GM21515 (cell line): Measurements from ENCODE around the gene CRB1.

Experiments used
- ATAC-seq: cut with Tn5 transposase; IDR thresholded peaks from one replicate; pipeline ENCODE4 v1.9.1; 2021; ENCODE audit not compliant: unreplicated experiment

The CRB1 gene

DNA sequence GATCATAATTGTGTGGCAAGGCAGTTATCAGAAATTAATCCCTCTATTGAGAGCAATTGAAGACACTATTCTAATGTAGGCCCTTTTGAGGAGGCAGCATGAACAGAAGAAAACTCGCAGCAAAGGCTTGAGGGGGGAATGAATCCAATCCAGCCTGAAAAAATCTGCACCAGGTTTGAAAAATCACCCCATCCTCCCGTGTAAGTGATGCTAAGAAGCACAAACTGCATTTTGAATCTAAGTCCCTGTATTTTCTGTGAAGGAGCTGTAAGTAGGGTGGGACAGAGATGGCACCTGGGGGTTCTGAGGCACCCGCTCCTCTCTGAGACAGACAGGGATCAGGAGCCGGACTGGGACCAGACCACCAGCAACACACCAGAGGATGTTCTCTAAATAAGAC is at the start of gene CRB1:
TSS of gene CRB1 (plus strand) at position 241 of the 400 bp plus-strand sequence. CDS start 161 bp downstream, outside the sequence.
- ATAC-seq = no peak

DNA sequence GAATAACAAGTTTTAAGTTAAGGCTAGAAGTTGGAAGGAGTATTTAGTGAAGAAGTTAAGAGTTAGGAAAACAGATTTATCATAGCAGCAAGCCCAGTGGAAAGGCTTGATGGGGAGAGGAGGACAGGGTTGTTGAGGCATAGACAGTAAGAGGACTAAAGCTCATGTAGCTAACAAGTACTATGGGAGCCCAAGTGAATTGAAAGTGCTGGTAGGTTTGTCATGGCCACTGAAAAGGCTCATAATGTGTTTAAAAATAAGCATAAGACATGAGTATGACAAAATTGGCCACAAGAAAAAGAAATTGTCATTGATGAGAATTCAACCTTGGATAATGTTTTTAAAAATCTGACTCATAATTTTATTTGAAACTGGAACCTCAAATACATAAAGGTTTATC is 49.2 kb upstream of the CRB1 start:
- no peak for ATAC-seq

DNA sequence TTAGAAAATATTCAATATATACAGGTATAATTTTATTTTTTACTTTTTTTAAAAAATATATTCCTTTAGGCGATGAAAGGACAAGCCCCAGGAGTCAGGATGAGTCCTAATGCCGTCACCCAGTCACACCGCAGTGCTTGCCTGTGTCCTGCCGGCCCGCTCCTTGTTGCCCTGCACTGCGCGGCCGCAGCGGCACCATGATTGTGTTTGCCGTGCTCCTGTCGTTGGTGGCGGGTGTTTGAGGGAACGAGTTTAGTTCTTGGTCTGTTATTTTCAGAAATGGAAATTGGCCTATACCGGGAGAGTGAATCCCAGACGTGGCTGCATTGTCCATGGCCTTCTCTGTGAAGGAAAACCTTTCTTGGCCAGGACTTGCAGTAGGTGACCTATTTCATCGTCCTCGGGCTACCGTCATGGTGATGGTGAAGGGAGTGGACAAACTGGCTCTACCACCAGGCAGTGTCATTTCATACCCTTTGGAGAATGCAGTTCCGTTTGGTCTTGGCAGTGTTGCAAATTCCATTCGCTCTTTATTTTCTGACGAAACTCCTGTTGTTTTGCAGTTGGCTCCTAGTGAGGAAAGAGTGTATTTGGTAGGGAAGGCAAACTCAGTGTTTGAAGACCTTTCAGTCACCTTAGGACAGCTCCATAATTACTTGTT is 45.9 kb upstream of the CRB1 start:
- ATAC-seq = no peak

DNA sequence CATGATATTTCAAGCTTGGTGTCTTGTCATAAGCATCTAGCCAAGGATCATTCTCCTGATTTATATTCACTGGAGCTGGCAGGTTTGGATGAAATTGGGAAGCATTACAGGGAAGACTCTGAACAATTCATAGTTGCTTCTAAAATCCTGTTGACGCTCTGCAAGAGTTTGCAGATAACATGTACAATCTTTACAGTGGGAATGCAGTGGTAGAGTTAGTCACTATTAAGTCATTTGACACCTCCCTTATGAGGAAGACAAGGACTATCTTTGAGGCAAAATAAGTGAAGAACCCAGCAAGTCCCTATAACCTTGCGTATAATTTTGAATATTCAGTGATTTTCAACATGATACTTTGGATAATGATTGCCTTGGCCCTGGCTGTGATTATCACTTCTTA is 45.3 kb upstream of the CRB1 start:
- ATAC-seq = no peak

DNA sequence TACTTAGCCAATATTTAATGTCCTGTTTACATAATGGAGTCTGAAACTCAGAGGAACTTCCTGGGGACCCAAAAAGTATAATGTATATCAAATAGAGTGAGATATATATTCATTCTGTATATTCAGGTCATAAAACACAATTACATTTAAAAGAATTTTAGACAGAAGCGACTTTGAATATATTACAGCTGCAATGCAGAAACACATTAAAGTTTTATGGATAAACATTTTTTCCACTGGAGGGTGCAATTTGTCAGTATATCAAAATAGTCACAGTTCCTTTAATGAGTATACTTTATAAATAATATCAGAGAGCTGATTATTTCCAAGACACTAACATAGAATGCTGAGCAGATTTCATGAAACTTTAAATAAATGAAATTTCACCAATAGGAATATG is 43.9 kb upstream of the CRB1 start:
- no peak for ATAC-seq

DNA sequence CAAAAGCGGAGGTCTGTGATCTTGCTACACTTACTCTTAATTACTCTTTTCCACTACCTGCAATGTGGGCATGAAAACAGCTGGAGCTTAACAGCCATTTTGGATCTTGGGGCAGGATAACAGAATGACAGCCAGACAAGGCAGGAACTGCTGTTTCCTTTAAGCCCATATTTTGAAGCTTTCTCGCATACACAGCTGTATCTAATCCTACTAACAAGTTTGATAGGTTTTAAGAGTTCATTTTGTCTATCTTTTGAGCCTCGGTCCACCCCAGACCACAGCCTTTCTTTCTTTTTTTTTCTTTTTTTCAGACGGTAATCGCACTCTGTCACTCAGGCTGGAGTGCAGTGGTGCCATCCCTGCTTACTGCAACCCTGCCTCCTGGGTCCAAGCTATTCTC is 42.4 kb upstream of the CRB1 start:
- no peak for ATAC-seq

DNA sequence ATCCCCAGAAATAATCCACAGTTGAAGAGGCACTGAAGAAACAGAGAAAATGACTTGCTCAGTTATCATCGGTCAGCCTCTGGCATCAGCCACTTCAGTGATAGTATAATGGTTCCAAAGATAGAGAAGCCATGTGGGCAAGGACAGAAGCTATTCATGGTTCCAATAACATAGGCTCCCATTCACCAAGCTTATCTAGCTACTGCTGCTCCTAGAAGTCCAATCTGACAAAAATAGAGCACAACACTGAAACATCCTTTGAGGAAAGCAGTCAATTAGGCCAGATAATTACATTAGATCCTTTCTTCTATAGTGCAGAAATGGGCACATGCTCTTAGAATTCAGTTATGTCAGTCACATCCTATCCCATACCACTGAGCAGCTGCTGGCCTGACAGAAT is 33.5 kb upstream of the CRB1 start:
- no peak for ATAC-seq

DNA sequence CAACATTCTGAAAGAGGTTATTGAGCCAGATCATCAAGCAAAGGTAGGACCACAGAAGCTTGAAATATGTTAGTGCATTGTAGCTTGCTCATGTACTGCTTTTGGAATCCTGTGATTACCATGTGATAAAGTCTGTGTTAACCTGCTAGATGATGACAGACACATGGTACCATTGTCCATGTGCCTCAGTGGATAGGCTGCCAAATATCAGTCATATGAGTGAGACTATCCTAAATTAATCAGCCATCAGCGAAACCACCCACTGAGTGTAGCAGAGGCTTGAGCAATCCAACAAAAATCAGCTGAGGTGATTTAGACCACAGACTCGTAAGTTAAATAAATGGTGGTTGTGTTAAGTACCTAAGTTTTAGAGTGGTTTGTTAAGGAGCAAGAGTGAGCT is 32.7 kb upstream of the CRB1 start:
- no peak for ATAC-seq

DNA sequence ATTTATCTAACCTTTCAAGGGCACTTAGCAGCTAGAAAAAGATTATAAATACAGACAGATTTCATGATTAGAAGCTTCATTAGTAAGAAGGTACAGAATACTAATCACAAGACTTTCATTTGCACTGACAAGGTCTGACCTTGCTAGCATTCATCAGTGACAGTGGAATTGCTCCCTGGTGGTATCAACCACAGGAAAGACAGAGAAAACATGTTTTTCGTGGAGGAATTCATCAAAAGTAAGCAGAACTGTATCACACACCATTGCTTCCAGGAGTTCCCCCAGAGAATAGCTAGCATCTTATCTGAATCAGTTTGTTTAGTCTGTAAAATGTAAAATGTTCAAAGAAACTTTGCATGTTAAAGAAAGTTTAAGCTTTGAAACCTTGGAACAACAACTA is 20.6 kb upstream of the CRB1 start:
- ATAC-seq = no peak

DNA sequence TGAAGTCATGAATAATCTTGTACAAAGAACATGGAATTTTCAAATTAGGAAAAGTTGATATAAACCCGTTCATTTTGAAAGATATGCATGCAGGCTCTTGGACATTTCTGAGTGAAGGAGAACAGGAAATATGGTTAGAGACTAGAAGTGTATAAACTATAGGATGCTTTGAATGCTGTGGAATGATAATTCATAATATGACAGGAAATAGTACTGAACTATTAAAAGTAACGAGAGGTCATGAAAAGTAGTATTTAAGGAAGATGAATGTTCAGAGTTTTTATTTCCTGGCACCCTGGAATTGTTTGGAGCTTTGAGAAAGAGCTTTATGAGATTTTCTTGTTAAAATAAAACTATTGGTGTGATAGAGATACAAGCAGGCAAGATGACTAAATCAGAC is 18.7 kb upstream of the CRB1 start:
- ATAC-seq = no peak

DNA sequence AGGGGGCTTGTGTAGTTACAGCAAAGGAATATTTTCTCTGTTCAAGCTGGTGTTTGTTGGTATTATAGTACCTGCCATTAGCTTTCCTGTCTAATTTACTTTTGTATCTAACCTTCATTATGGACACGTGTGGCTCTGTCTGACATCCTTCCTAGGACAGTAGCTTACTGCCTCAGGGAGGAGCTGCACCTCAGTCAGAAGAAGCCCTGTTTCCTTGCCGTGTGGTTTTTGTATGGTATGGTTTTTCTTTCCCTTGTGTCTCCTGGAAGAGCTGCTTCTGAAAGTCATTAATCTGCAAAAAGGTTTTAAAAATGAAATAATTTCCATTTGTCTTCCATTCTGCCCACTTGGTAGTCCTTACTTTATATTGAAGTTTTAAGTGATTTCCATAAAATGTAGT is 17.4 kb upstream of the CRB1 start:
- no peak for ATAC-seq

DNA sequence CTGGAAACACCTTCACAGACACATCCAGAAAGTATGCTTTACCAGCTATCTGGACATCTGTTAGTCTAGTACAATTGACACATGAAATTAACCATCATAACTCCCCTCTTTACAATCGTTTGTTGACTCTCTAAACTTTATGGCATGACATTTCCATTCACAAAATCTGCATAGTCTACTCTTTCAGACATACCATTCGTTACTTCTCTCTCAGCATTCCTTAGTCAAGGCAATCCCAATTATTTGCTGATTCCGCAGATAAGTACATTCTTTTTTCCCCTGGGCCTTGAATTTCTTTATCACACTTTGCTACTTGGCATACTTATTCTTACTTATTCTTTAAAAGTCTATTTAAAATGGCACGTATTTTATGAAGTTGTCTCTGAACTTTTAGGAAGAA is 15.1 kb upstream of the CRB1 start:
- ATAC-seq = no peak

DNA sequence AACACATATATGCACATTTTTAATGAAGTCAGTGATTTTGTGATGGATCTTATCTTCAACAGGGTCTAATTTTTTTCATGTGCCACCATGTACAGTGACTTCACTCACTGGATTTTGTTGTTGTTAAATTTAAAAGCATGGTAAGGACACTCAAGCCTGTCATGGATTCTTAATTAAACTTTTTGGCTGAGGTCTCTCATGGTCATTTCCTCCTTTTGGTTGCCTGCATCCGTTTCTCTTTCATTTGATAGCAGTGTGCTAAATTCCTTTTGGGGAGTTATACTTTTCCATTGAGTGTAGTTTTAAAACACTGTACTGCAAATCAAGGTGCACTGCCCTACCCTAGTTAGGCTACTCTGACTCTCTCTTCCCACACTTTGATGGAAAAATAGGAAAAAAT is 13.2 kb upstream of the CRB1 start:
- ATAC-seq = no peak

DNA sequence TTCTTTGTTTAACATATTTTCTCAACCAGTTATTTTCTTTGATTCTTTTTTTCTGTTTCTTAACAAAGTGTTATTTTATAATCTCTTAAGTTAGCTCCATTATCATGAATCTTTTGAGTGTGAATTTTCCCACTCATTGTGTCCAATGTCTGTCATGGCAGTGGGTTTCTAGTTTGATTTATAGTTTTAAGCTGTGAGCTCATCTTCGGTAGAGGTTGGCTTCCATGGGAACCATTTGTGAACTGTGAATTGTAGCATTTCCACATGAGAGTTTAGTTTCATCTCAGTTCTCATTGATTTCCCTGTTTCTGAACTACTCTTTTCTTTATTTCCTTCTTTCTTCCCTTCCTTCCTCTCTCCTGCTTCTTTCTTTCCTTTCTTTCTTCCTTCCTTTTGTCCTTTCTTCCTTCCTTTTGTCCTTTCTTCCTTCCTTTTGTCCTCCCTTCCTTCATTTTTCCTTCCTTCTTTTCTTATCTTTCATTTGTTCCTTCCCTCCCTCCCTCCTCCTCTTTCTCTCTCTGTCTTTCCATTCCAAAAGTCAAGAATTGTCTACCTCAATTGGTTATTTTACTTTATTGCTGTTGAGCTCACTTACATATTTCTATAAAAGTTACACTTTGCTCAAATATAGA is 3.0 kb upstream of the CRB1 start:
- no peak for ATAC-seq

DNA sequence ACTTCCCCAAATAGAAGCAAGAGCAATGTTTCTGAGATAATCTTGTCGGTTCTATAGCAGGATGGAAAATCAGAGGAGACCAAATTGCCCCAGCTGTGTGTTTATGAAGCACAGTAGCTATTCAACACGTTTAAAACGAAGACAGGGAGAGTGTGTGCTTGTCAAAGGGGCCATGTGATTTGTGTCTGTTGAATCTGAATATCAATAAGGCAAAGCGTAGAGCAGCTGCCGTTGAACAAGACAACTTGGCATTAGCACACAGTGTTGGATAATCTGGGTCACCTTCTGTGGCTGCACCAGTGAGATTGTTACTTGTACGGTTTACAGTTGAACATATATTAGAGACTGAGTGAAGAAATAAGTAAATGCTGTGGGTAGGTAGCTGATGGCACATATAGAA is 1.0 kb downstream of the CRB1 start:
- ATAC-seq = no peak

DNA sequence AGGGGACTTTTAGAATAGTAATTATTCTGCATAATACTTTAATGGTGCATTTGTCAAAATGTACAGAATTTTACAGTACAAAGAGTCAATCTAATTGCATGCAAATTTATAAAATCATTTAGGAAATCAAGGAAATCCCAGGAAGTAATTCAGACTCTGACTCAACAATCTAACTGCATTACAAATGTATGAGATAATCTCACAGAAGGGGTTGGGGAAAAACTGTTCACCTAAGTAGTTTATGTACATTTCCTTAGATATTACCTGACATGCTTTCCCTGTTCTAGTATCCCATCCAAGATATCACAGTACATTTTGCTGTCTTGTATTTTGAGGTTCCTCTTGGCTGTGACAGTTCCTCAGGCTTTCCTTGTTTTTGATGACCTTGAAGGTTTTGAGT is 4.7 kb downstream of the CRB1 start:
- no peak for ATAC-seq

DNA sequence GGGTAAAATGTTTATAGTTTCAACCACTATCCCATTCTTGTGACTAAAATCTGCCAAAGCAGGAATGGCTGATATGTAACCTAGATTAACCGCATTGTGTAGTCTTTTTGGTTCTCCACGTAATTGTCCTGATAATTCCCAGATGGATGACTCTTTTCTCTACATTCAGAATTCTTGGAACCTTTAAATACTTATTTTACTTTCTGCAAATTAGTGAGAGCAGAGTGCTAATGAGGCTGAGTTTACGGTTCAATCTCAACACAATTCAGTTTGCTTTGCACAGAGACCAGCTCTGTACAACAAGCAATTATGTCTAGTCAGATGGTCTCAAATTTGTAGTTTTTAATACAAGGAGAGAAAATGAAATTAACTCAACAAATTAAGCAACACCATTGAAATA is 9.1 kb downstream of the CRB1 start:
- no peak for ATAC-seq

DNA sequence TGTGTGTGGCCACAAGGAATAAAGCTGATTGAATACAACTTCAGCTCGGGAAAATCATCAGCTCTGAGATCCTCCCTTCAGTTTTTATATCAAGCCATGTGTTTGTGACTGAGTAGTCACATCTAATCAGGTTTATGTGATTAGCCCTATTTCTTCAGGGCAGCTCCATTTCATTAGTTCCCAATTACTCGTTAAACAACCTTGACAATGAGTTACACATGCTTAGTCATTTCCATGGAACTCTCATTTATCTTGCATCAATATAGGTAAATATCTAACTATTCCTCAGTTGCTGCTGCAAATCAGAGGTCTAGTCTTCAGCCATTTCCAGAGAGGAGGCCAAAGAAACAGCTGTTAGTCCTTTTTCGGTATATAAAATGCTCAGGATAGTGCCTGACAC is 16.3 kb downstream of the CRB1 start:
- ATAC-seq = no peak

DNA sequence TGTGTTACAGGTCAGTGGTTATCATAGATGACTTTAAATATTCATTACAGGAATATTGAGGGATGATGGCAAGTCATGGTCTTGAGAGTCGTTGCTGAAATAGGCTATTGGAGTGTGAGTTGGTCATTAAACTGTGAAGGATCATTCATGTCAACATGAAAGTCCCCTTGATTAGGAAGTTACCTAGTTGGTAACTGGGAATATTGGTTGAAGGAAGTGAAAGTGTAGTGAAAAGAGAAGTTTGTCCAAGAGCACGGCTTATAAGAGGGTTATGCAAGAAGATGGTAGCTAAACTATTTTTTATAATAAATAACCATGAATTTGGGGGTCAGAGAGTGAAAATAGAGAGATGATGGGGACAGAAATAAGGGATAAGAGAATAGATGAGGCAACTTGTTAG is 16.9 kb downstream of the CRB1 start:
- ATAC-seq = no peak

DNA sequence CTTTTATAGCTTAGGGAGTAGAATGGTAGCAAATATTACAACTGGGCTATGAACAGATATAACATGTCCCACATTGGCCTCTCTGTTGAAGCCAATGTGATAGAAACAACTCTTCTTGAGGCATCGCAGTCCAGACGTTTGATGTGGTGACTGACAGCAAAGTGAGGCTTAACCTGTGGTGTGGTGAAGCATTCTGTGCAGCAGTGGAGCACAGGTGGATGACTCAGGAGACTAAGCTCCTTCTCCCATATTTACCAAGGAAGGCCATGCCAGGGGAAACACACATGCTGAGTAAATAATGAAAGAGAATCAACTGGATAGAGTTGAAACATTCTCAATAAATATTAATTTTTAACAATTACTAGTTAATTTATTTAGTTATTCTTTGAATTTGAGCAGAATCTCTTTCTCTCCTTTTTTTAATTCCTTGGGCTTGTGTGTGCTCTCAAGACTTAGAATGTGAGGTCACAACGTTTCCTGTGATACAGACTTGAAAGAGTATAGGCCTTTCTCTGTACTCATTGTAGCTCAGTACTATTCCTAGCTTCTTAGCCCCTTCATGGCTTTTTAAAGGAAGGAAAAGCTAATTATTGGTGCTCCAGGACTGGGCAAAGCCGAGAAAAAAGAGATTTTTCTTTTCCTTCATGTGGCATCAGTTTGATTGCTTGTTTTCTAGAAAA is 17.6 kb downstream of the CRB1 start:
- ATAC-seq = no peak

DNA sequence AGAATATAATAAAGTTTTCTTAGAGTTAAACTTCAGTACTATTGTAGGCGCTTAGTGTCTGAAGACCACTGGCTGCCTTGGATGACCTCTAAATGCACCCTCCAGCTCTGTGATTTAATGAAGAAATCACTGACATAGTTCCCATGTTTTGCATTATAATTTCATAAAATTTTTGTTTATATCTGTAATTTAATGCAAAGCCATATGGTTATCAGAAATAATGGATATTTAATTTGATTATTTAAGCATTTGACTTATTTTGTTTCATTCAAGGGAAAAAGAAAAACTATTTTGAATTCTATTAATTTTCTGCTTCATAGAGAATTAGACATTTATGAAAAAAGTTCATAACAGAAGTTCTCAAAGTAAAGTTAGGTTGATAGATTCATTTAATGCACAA is 18.6 kb downstream of the CRB1 start:
- ATAC-seq = no peak

DNA sequence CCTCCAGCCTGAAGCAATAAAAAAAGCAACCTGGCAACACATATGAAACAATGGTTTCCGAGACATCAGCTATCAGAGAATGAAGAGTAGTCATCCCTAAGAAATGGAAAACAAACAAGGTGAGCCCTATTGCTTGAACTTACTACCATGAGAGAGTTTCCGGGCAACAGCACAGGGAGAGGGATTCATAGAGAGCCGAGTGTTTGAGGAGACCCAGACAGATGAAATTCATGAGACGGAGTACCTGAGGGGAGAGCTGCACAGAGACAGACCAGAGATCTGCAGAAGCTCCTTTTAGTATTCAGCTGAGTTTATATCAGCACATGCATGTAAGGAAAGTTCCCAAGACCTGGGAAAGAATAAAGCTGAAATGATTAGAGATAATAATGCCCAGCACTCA is 19.8 kb downstream of the CRB1 start:
- no peak for ATAC-seq

DNA sequence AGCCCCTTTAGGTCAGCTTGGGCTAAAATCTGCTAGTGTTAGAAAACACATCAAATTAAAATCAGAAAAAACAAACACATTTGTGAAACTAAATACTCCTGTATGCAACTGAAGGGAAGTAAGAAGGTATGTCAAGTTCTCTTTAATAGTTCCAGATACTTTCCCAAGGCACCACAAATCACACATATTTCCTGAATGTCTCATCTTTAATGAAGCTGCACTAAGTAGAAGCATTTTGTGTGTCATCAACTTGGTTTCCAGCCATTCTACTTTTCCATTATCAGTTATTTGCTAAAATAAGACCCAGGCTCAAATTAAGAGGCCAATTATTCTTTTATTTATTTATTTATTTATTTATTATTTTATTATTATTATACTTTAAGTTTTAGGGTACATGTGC is 34.7 kb downstream of the CRB1 start:
- no peak for ATAC-seq
